Suprapubic skin (tissue), 4 donors: ENCODE measurements around the gene CSRP1.

ENCODE experiments used
- EP300 ChIP-seq: sonication (generic); formaldehyde crosslinking; IDR thresholded peaks from one replicate; pipeline ENCODE4 v1.6.1; 2017; ENCODE audit warnings: antibody characterized with exemption
- POLR2A ChIP-seq, 2 donors: fragments of 450-650 bp; IDR thresholded peaks; one replicate each; pipeline ENCODE4 v1.6.1; 2017; ENCODE audit warnings: antibody characterized with exemption in 2 of 2, mild to moderate bottlenecking in 2 of 2, moderate library complexity in 2 of 2
- POLR2AphosphoS5 ChIP-seq, 3 donors: sonication (generic); formaldehyde crosslinking; IDR thresholded peaks; one replicate each; pipeline ENCODE4 v1.6.1; 2017; ENCODE audit warnings: antibody characterized with exemption in 3 of 3
- TF ChIP-seq, protein P1 (sequence below), 2 donors: fragments of 200-600 bp in 1 of 2; fragments of 450-650 bp in 1 of 2; sonication (generic) in 1 of 2; IDR thresholded peaks; one replicate each; pipeline ENCODE4 v1.5.1; 2016 to 2019; ENCODE audit warnings: antibody characterized with exemption in 2 of 2, mild to moderate bottlenecking in 1 of 2, moderate library complexity in 1 of 2

GRCh38 chr1:201545851-201546492 lies 39.0 kb upstream of the CSRP1 start:
- TF ChIP-seq, protein P1, sequence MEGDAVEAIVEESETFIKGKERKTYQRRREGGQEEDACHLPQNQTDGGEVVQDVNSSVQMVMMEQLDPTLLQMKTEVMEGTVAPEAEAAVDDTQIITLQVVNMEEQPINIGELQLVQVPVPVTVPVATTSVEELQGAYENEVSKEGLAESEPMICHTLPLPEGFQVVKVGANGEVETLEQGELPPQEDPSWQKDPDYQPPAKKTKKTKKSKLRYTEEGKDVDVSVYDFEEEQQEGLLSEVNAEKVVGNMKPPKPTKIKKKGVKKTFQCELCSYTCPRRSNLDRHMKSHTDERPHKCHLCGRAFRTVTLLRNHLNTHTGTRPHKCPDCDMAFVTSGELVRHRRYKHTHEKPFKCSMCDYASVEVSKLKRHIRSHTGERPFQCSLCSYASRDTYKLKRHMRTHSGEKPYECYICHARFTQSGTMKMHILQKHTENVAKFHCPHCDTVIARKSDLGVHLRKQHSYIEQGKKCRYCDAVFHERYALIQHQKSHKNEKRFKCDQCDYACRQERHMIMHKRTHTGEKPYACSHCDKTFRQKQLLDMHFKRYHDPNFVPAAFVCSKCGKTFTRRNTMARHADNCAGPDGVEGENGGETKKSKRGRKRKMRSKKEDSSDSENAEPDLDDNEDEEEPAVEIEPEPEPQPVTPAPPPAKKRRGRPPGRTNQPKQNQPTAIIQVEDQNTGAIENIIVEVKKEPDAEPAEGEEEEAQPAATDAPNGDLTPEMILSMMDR (IDR thresholded peaks at IDR 0.05), result no peak
- TF ChIP-seq POLR2AphosphoS5 (IDR thresholded peaks at IDR 0.05) (no peak), POLR2A (IDR thresholded peaks at IDR 0.05) (no peak), EP300 (no peak)
